ENCODE results near the gene RNF112.

DNA sequence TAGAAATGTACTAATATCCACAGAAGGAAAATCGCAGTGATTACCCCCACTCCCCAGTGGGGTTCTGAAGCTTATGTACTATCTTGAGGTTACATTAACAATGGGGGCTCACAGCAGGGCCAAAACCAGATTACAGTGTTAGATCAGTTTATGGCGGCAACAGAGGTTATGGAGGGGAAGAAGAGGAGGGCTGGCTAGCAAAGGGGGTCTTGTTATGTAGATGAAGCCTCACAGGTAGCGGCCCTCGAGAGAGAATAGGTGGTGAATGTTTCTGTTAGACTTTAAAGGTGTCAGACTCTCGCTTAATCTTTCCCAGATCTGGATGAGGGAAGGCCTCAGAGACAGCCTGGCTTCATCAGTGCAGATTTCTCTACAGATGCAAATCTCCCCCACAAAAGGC is 22.2 kb downstream of the RNF112 start:
- TF ChIP-seq POLR2A (IDR thresholded peaks at IDR 0.05) = no peak
- TF ChIP-seq, protein P1, sequence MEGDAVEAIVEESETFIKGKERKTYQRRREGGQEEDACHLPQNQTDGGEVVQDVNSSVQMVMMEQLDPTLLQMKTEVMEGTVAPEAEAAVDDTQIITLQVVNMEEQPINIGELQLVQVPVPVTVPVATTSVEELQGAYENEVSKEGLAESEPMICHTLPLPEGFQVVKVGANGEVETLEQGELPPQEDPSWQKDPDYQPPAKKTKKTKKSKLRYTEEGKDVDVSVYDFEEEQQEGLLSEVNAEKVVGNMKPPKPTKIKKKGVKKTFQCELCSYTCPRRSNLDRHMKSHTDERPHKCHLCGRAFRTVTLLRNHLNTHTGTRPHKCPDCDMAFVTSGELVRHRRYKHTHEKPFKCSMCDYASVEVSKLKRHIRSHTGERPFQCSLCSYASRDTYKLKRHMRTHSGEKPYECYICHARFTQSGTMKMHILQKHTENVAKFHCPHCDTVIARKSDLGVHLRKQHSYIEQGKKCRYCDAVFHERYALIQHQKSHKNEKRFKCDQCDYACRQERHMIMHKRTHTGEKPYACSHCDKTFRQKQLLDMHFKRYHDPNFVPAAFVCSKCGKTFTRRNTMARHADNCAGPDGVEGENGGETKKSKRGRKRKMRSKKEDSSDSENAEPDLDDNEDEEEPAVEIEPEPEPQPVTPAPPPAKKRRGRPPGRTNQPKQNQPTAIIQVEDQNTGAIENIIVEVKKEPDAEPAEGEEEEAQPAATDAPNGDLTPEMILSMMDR (IDR thresholded peaks at IDR 0.05) = no peak
